ENCODE measurements around the gene BSPH1.

GRCh38 chr19:47996230-47996727 lies 4.3 kb upstream of the BSPH1 start:
- TF ChIP-seq CTCF (IDR thresholded peaks at IDR 0.05; ENCODE audit: borderline replicate concordance, extremely low read depth, low read length, poor library complexity, severe bottlenecking) (no peak), EZH2 (IDR thresholded peaks at IDR 0.05; ENCODE audit: borderline replicate concordance, low read depth, low read length, severe bottlenecking) (no peak)

Measured in DND-41 (cell line).